ENCODE measurements around the gene NCOA3.
"Not testable (repeated sequence)": the region's sequence is repeated elsewhere in the genome, so short reads cannot be mapped to it uniquely, and the experiment has no call there.

Gene NCOA3

GRCh38 chr20:47501482-47502270 is at the start of gene NCOA3:
TSS of gene NCOA3 (plus strand) at chr20:47501887. CDS start at chr20:47622248, 120,361 bp downstream.
- peak; percentile 95 to 98 for DNase-seq (ENCODE audit: low read depth in 1 of 2, low spot score in 1 of 2)
- in situ Hi-C loops (cut with HindIII; ENCODE audit: low pct_unique_long_range_greater_than_20kb, low sequenced_read_pairs), result no loop called here
- no peak for TF ChIP-seq JUND (IDR thresholded peaks at IDR 0.05; ENCODE audit: low read depth)

GRCh38 chr20:47452736-47453161 is 48.9 kb upstream of the NCOA3 start:
- in situ Hi-C loops (cut with HindIII; ENCODE audit: low pct_unique_long_range_greater_than_20kb, low sequenced_read_pairs), result no loop called here
- TF ChIP-seq JUND (IDR thresholded peaks at IDR 0.05; ENCODE audit: low read depth), result no peak

GRCh38 chr20:47453167-47453782 is 48.4 kb upstream of the NCOA3 start:
- TF ChIP-seq JUND (IDR thresholded peaks at IDR 0.05; ENCODE audit: low read depth), result no peak
- DNase-seq (ENCODE audit: low read depth in 1 of 2, low spot score in 1 of 2), result peak in 1 of 2 experiments; percentile 37
- in situ Hi-C loops (cut with HindIII; ENCODE audit: low pct_unique_long_range_greater_than_20kb, low sequenced_read_pairs), result no loop called here

More at GRCh38 chr20:47452736-47453161, 48.9 kb upstream of the NCOA3 start:
- DNase-seq (ENCODE audit: low read depth in 1 of 2, low spot score in 1 of 2), result no peak

- no peak for TF ChIP-seq JUND (IDR thresholded peaks at IDR 0.05; ENCODE audit: low read depth)
- DNase-seq (ENCODE audit: low read depth in 1 of 2, low spot score in 1 of 2), result no peak
- in situ Hi-C loops (cut with HindIII; ENCODE audit: low pct_unique_long_range_greater_than_20kb, low sequenced_read_pairs), result no loop called here
Observed at GRCh38 chr20:47454298-47455132, 47.2 kb upstream of the NCOA3 start.

GRCh38 chr20:47455133-47456040 is 46.3 kb upstream of the NCOA3 start:
- no peak for TF ChIP-seq JUND (IDR thresholded peaks at IDR 0.05; ENCODE audit: low read depth)
- in situ Hi-C loops (cut with HindIII; ENCODE audit: low pct_unique_long_range_greater_than_20kb, low sequenced_read_pairs), result no loop called here
- DNase-seq (ENCODE audit: low read depth in 1 of 2, low spot score in 1 of 2), result peak; percentile 41 to 70

- DNase-seq (ENCODE audit: low read depth in 1 of 2, low spot score in 1 of 2), result no peak
- in situ Hi-C loops (cut with HindIII; ENCODE audit: low pct_unique_long_range_greater_than_20kb, low sequenced_read_pairs), result no loop called here
- no peak for TF ChIP-seq JUND (IDR thresholded peaks at IDR 0.05; ENCODE audit: low read depth)
Observed at GRCh38 chr20:47456041-47456537, 45.6 kb upstream of the NCOA3 start.

GRCh38 chr20:47456952-47457724 is 44.5 kb upstream of the NCOA3 start:
- no peak for TF ChIP-seq JUND (IDR thresholded peaks at IDR 0.05; ENCODE audit: low read depth)
- in situ Hi-C loops (cut with HindIII; ENCODE audit: low pct_unique_long_range_greater_than_20kb, low sequenced_read_pairs), result no loop called here
- DNase-seq (ENCODE audit: low read depth in 1 of 2, low spot score in 1 of 2), result no peak

GRCh38 chr20:47458280-47459050 is 43.2 kb upstream of the NCOA3 start:
- in situ Hi-C loops (cut with HindIII; ENCODE audit: low pct_unique_long_range_greater_than_20kb, low sequenced_read_pairs); DNase-seq (ENCODE audit: low read depth in 1 of 2, low spot score in 1 of 2): not testable (repeated sequence)

GRCh38 chr20:47459344-47460073 is 42.2 kb upstream of the NCOA3 start:
- in situ Hi-C loops (cut with HindIII; ENCODE audit: low pct_unique_long_range_greater_than_20kb, low sequenced_read_pairs), result no loop called here
- no peak for TF ChIP-seq JUND (IDR thresholded peaks at IDR 0.05; ENCODE audit: low read depth)
- no peak for DNase-seq (ENCODE audit: low read depth in 1 of 2, low spot score in 1 of 2)

GRCh38 chr20:47460761-47461112 is 41.0 kb upstream of the NCOA3 start:
- in situ Hi-C loops (cut with HindIII; ENCODE audit: low pct_unique_long_range_greater_than_20kb, low sequenced_read_pairs), result not testable (repeated sequence)

More at GRCh38 chr20:47460761-47461112, 41.0 kb upstream of the NCOA3 start:
- not testable (repeated sequence) for DNase-seq (ENCODE audit: low read depth in 1 of 2, low spot score in 1 of 2)
